Lung (tissue), 12 donors: ENCODE results near the gene COL13A1. TPM values are rescaled to one million over a fixed set of nuclear protein-coding genes. Genes with fewer than 3 reads are reported as not detected.

Experiments used
- ATAC-seq: fragments of 200-7000 bp; cut with Tn5 transposase; one replicate; pipeline ENCODE4 v1.9.1; 2020; ENCODE audit warnings: moderate number of reproducible peaks; ENCODE audit not compliant: insufficient read depth, low FRiP score
- DNase-seq, 3 donors: peaks; one replicate each; pipeline ENCODE4 v3.0.0-alpha.2; 2013 to 2017
- H3K27ac ChIP-seq, 2 donors: one replicate each; pipeline ENCODE4 v1.5.1; 2013; ENCODE audit warnings: mild to moderate bottlenecking in 2 of 2, moderate library complexity in 2 of 2, control low read depth in 1 of 2, inconsistent platforms in 1 of 2, low read depth in 1 of 2, low read length in 1 of 2
- H3K27me3 ChIP-seq, 3 donors: one replicate each; pipeline ENCODE4 v1.5.1; 2013; ENCODE audit warnings: low read length in 2 of 3; ENCODE audit not compliant: control insufficient read depth in 3 of 3, insufficient read depth in 3 of 3
- H3K36me3 ChIP-seq, 4 donors: one replicate each; pipeline ENCODE4 v1.5.1; 2013; ENCODE audit warnings: low read length in 4 of 4, mild to moderate bottlenecking in 1 of 4, moderate library complexity in 1 of 4; ENCODE audit not compliant: control insufficient read depth in 4 of 4, insufficient read depth in 4 of 4
- H3K4me1 ChIP-seq, 5 donors: one replicate each; pipeline ENCODE4 v1.5.1; 2013; ENCODE audit warnings: low read length in 5 of 5, mild to moderate bottlenecking in 2 of 5, moderate library complexity in 1 of 5; ENCODE audit not compliant: control insufficient read depth in 5 of 5, insufficient read depth in 5 of 5
- H3K4me3 ChIP-seq: one replicate; pipeline ENCODE4 v1.5.1; 2013; ENCODE audit warnings: mild to moderate bottlenecking, control low read depth, moderate library complexity
- H3K9ac ChIP-seq, 2 donors: one replicate each; pipeline ENCODE4 v1.5.1; 2013; ENCODE audit warnings: low read length in 2 of 2, control low read depth in 1 of 2; ENCODE audit not compliant: insufficient read depth in 1 of 2
- H3K9me3 ChIP-seq, 4 donors: one replicate each; pipeline ENCODE4 v1.5.1; 2013; ENCODE audit warnings: low read length in 3 of 4, mild to moderate bottlenecking in 1 of 4, moderate library complexity in 1 of 4; ENCODE audit not compliant: control insufficient read depth in 4 of 4, insufficient read depth in 3 of 4
- CTCF ChIP-seq: IDR thresholded peaks from 2 replicates; pipeline ENCODE4 v1.5.1; 2012; ENCODE audit warnings: mild to moderate bottlenecking; ENCODE audit errors: control extremely low read depth, extremely low read depth
- WGBS, 2 donors: extraction: QIAGEN DNeasy Blood & Tissue Kit; methylation state at CpG; one replicate each; pipeline ENCODE4 v1.1.7; 2013; 5-methylcytosine and 5-hydroxymethylcytosine counted together
- polyA plus RNA-seq, 2 donors: library from polyadenylated mRNA; stranded (reverse); fragments of 200-250 nt; gene quantifications; one replicate each; pipeline ENCODE4 v1.2.1, GENCODE V29; 2013
- total RNA-seq, 2 donors: library from RNA; depleted of rRNA in 1 of 2; stranded (reverse); fragments of >200 nt in 1 of 2; gene quantifications; one replicate each; pipeline ENCODE4 v1.2.1, GENCODE V29; 2014 to 2021
- donor health status: control.
- donor health status: control.
- donor health status: Bipolar disorder and iron deficiency.
- donor health status: healthy.
- donor health status: DM: yes; HTN: yes; CAD: no.

The COL13A1 gene
- total and polyA plus RNA-seq, 4 donors: 2.7 to 42.1 (median 5.6) TPM

- Histone ChIP-seq H3K27me3 (no peaks in the 10 kb centered on the region), H3K36me3 (no peaks in the 10 kb centered on the region), H3K4me3 (no peak overlapping the region), H3K9ac (no peak overlapping the region), H3K4me1 (peaks cover 0 to 37% (median 0%) of the 10 kb centered on the region in 5 donors), H3K9me3 (peaks cover 0 to 5% (median 0%) of the 10 kb centered on the region in 4 donors), H3K27ac (no peak overlapping the region)
- peak; percentile 61 to 82 (median 67) for DNase-seq
- ATAC-seq: no peak
- TF ChIP-seq CTCF: no peak
- 26 to 53% methylated on average over 7 to 8 of the region's 8 CpGs for WGBS, 2 donors
Observed at GRCh38 chr10:69835875-69836730, 34.4 kb downstream of the COL13A1 start.

GRCh38 chr10:69836731-69837030, 35.0 kb downstream of the COL13A1 start:
- Histone ChIP-seq H3K27me3 (no peaks in the 10 kb centered on the region), H3K27ac (no peak overlapping the region), H3K9ac (no peak overlapping the region), H3K4me3 (no peak overlapping the region), H3K4me1 (peaks cover 0 to 37% (median 0%) of the 10 kb centered on the region in 5 donors), H3K9me3 (peaks cover 0 to 5% (median 0%) of the 10 kb centered on the region in 4 donors), H3K36me3 (no peaks in the 10 kb centered on the region)
- DNase-seq (no peak), ATAC-seq (no peak)
- WGBS, 2 donors: 40 to 76% methylated on average over 6 of the region's 6 CpGs
- TF ChIP-seq CTCF: no peak

- H3K9ac ChIP-seq: no peak overlapping the region
- H3K27ac ChIP-seq: no peak overlapping the region
- 88 to 94% methylated on average over 5 of the region's 5 CpGs for WGBS, 2 donors
- no peak overlapping the region for H3K4me3 ChIP-seq
- ATAC-seq (no peak), DNase-seq (no peak)
- no peaks in the 10 kb centered on the region for H3K27me3 ChIP-seq
- TF ChIP-seq CTCF: no peak
- H3K36me3 ChIP-seq: no peaks in the 10 kb centered on the region
- H3K9me3 ChIP-seq: peaks cover 0 to 5% (median 0%) of the 10 kb centered on the region in 4 donors
- peaks cover 0 to 37% (median 0%) of the 10 kb centered on the region in 5 donors for H3K4me1 ChIP-seq
Observed at GRCh38 chr10:69837261-69837660, 35.6 kb downstream of the COL13A1 start.
